Right forelimb (tissue), 1 donor: ENCODE data around the gene PIGN.

Experiments
- DNase-seq: peaks from one replicate; pipeline ENCODE4 v3.0.0-alpha.2; 2018

The PIGN gene

DNA sequence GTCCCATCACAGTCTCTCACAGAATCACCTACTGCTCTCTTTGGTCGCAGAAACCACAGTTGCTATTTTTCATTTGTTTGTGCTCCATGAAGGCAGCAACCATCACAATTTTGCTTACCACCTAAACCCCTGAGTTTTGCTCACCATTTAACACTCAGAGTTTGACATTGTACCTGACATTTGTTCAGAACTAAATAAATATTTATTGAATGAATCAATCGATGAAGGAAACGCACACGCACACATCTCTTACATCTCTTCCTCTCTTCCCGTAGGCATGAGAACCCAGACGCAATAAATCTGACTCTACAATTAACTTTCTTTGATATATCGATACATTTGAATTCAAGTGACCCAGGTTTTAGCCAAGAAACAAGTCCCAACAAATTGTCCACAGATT, 188.5 kb downstream of the PIGN start:
- DNase-seq = no peak

DNA sequence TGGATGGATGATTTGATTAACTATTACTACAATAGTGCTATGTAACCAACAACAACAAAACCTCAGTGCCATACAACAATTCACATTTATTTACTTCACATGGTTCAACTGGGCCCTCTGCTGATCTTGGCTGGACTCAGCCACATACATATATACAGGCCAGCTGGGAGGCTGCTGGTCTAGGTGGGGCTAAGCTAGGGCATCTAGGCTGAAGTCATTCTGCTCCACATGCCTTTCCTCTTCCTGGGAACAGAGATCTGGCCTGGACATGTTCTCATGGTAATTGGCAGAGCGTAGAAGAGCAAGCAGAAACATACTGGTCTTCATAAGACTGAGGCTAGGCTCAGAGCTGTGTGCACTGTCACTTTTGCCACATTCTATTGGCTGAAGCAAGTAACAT, 191.2 kb downstream of the PIGN start:
- no peak for DNase-seq

DNA sequence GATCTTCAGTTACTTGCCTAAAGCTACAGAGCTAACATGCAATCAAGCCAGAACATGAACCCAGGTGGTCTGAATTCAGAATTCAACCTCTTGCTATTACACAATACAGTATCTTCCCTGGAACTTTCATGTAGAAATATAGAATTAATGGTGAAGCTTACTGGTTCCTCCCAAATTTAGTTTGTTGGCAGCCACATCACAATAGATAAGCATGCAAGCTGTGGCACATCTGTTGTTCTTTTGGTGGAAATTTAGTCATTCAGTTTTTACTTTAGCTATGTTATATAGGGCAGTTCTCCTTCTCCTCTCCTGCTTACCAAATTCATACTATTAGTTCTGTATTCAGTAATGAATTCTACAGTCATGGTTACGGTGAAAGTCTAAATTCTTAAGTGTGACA, 193.0 kb downstream of the PIGN start:
- DNase-seq = no peak

DNA sequence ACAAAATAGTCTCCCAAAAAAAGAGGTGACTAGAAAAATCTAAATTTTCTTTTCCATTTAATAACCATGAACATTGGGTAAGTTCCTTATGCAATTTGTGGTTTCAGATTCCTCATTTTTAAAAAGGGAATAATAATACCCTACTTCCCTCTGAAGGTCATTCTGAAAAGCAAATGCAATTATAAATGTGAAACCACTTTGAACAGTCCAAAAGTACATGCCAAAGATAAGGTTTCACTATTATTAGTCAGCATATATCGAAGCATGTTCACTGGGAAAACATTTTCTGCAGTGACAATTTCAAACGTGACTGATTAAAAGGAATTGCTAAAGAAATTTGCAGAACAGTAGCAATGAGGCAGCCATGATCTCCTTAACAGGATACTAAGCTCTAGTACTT, 193.9 kb downstream of the PIGN start:
- no peak for DNase-seq

DNA sequence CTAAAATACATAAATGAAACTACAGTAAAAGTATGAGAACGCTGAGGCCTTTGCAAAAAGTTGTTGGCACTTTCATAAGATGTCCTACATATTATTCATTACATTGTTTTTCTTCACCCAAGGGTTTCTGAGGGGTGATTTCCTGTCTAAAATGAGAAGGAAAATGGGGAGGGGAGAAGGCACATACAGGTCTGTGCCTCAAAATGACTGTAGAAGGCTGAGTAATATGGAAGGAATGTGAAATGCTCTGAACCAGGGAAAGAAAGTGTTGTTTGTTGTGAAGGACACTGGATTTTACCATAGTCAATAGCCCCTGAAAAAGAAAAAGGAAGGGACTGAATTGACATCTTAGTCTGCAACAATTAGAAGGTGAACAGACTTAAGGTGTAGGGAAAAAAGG, 194.6 kb downstream of the PIGN start:
- no peak for DNase-seq

DNA sequence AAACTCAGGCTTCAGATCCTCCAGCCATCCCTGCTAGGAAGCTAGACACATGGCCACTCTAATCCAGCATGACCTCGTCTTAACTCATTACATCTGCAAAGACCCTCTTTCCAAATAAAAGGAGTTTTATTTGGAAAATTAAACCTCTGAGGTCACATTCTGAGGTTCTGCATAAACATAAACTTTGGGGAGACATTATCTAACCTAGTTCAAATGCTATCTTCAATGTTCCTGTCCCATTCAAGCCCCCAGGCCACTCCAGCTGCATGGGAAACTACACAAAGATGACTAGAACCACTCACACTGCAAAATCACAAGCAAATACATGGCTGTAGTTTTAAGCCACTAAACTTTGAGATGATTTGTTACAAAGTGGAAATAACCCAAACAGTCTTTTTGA, 195.0 kb downstream of the PIGN start:
- no peak for DNase-seq

DNA sequence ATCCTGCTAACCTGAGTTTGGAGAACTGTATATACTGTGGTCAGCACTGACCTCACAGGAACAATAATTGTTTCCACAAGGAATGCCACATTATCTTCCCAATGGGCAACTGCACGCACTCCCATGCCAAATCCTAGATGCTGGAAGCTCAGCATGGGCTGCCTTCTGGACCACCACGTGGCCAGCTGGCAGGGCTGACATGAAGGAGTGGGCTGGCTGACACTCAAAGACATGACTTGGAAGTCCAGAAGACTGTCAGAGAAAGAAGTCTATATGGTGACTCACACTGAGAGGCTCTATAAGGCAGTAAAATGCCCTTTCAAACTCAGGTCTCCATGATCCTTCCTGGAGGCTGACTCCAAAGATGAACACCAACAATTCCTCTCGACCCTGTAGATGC, 195.7 kb downstream of the PIGN start:
- no peak for DNase-seq
